H9 (cell line): ENCODE data around the gene CROT. TPM values are rescaled to one million over a fixed set of nuclear protein-coding genes. Genes with fewer than 3 reads are reported as not detected.

Experiments
- DNase-seq: peaks from one replicate; pipeline ENCODE4 v3.0.0-alpha.2; 2017
- H2AFZ ChIP-seq: one replicate; pipeline ENCODE4 v1.6.1; 2013; ENCODE audit warnings: mild to moderate bottlenecking, low read length, control low read depth, moderate library complexity
- H2AK5ac ChIP-seq: 2 replicates; pipeline ENCODE4 v1.6.1; 2013; ENCODE audit warnings: low read length, control low read depth, mixed read lengths; ENCODE audit not compliant: insufficient read length
- H2BK120ac ChIP-seq: one replicate; pipeline ENCODE4 v1.6.1; 2013; ENCODE audit warnings: low read depth, mild to moderate bottlenecking, low read length, control low read depth, inconsistent platforms; ENCODE audit not compliant: poor library complexity, severe bottlenecking
- H2BK12ac ChIP-seq: 2 replicates; pipeline ENCODE4 v1.6.1; 2013; ENCODE audit warnings: low read length, control low read depth, mixed read lengths, low read depth; ENCODE audit not compliant: insufficient read length
- H2BK15ac ChIP-seq: 2 replicates; pipeline ENCODE4 v1.6.1; 2013; ENCODE audit warnings: low read depth, low read length, control low read depth
- H2BK20ac ChIP-seq: one replicate; pipeline ENCODE4 v1.6.1; 2013; ENCODE audit warnings: low read depth, mild to moderate bottlenecking, low read length, control low read depth, inconsistent platforms; ENCODE audit not compliant: poor library complexity, severe bottlenecking
- H2BK5ac ChIP-seq: 2 replicates; pipeline ENCODE4 v1.6.1; 2013; ENCODE audit warnings: low read length, control low read depth, mixed read lengths; ENCODE audit not compliant: insufficient read length
- H3K14ac ChIP-seq: 2 replicates; pipeline ENCODE4 v1.6.1; 2013; ENCODE audit warnings: low read length, control low read depth; ENCODE audit not compliant: insufficient read depth
- H3K18ac ChIP-seq: 2 replicates; pipeline ENCODE4 v1.6.1; 2013; ENCODE audit warnings: low read depth, mild to moderate bottlenecking, mixed read lengths, low read length, control low read depth; ENCODE audit not compliant: insufficient read length
- H3K23ac ChIP-seq: 2 replicates; pipeline ENCODE4 v1.6.1; 2013; ENCODE audit warnings: low read length, control low read depth, mixed read lengths, low read depth; ENCODE audit not compliant: insufficient read length
- H3K23me2 ChIP-seq: 2 replicates; pipeline ENCODE4 v1.6.1; 2013; ENCODE audit warnings: low read depth, mild to moderate bottlenecking, mixed read lengths, low read length, control low read depth; ENCODE audit not compliant: insufficient read length, poor library complexity, severe bottlenecking
- H3K27ac ChIP-seq: 2 replicates; pipeline ENCODE4 v1.5.1; 2013; ENCODE audit warnings: low read length, control low read depth, mixed read lengths, low read depth; ENCODE audit not compliant: insufficient read length
- H3K27me3 ChIP-seq: 2 replicates; pipeline ENCODE4 v1.6.1; 2013; ENCODE audit warnings: low read length, control low read depth, inconsistent platforms; ENCODE audit not compliant: insufficient read depth
- H3K4ac ChIP-seq: 2 replicates; pipeline ENCODE4 v1.6.1; 2013; ENCODE audit warnings: low read depth, mild to moderate bottlenecking, control low read depth, inconsistent platforms, low read length, moderate library complexity
- H3K4me1 ChIP-seq: 2 replicates; pipeline ENCODE4 v1.6.1; 2013; ENCODE audit warnings: low read length, control low read depth, inconsistent platforms; ENCODE audit not compliant: insufficient read depth
- H3K4me2 ChIP-seq: 2 replicates; pipeline ENCODE4 v1.6.1; 2013; ENCODE audit warnings: low read length, control low read depth, mixed read lengths; ENCODE audit not compliant: insufficient read length, insufficient read depth
- H3K56ac ChIP-seq: 2 replicates; pipeline ENCODE4 v1.6.1; 2013; ENCODE audit warnings: low read depth, mild to moderate bottlenecking, mixed read lengths, low read length, control low read depth; ENCODE audit not compliant: insufficient read length
- H3K79me1 ChIP-seq: 2 replicates; pipeline ENCODE4 v1.6.1; 2013; ENCODE audit warnings: low read depth, mild to moderate bottlenecking, moderate library complexity, low read length, control low read depth, inconsistent platforms; ENCODE audit not compliant: insufficient read depth, poor library complexity, severe bottlenecking
- H3K79me2 ChIP-seq: 2 replicates; pipeline ENCODE4 v1.6.1; 2013; ENCODE audit warnings: low read length, control low read depth, inconsistent platforms; ENCODE audit not compliant: insufficient read depth
- H3K9ac ChIP-seq: 2 replicates; pipeline ENCODE4 v1.6.1; 2013; ENCODE audit warnings: low read length, control low read depth, mixed read lengths; ENCODE audit not compliant: insufficient read length; ENCODE audit errors: extremely low read depth
- H3K9me3 ChIP-seq: one replicate; pipeline ENCODE4 v1.6.1; 2013; ENCODE audit warnings: low read depth, low read length, inconsistent platforms; ENCODE audit not compliant: control insufficient read depth
- H3T11ph ChIP-seq: one replicate; pipeline ENCODE4 v1.6.1; 2013; ENCODE audit warnings: mild to moderate bottlenecking, low read length, control low read depth, inconsistent platforms
- H4K20me1 ChIP-seq: one replicate; pipeline ENCODE4 v1.6.1; 2013; ENCODE audit not compliant: control insufficient read depth, insufficient read length, insufficient read depth
- H4K5ac ChIP-seq: 2 replicates; pipeline ENCODE4 v1.6.1; 2013; ENCODE audit warnings: low read depth, mild to moderate bottlenecking, mixed read lengths, low read length, control low read depth; ENCODE audit not compliant: insufficient read length
- H4K8ac ChIP-seq: replicated peaks from 2 replicates; pipeline ENCODE4 v1.6.1; 2013; ENCODE audit warnings: low read length, control low read depth, mixed read lengths, low read depth; ENCODE audit not compliant: insufficient read length
- H4K91ac ChIP-seq: 2 replicates; pipeline ENCODE4 v1.6.1; 2013; ENCODE audit warnings: low read depth, mild to moderate bottlenecking, moderate library complexity, mixed read lengths, low read length, control low read depth; ENCODE audit not compliant: insufficient read length
- H3K27ac Mint-ChIP-seq, 3 experiments: 2 replicates in 2 of 3; 3 replicates in 1 of 3; pipeline ENCODE4 v1.8.0; 2020 to 2021; ENCODE audit warnings: mixed read lengths in 3 of 3, mild to moderate bottlenecking in 1 of 3, moderate library complexity in 1 of 3
- H3K27me3 Mint-ChIP-seq: 2 replicates; pipeline ENCODE4 v1.8.0; 2021; ENCODE audit warnings: low read depth, mild to moderate bottlenecking, moderate library complexity, mixed read lengths
- H3K36me3 Mint-ChIP-seq, 3 experiments: 2 replicates in 2 of 3; 3 replicates in 1 of 3; pipeline ENCODE4 v1.8.0; 2020 to 2021; ENCODE audit warnings: low read depth in 3 of 3, mixed read lengths in 3 of 3; ENCODE audit not compliant: insufficient read depth in 1 of 3
- H3K4me1 Mint-ChIP-seq, 2 experiments: 2 replicates each; pipeline ENCODE4 v1.8.0; 2020; ENCODE audit warnings: mixed read lengths in 2 of 2
- H3K4me3 Mint-ChIP-seq, 2 experiments: 2 replicates in 1 of 2; 3 replicates in 1 of 2; pipeline ENCODE4 v1.8.0; 2020 to 2021; ENCODE audit warnings: mild to moderate bottlenecking in 2 of 2, mixed read lengths in 2 of 2, moderate library complexity in 1 of 2
- H3K9me3 Mint-ChIP-seq, 2 experiments: 2 replicates in 1 of 2; 3 replicates in 1 of 2; pipeline ENCODE4 v1.8.0; 2020; ENCODE audit warnings: mild to moderate bottlenecking in 2 of 2, mixed read lengths in 2 of 2, moderate library complexity in 1 of 2
- WGBS: extraction: QIAGEN DNeasy Blood & Tissue Kit; methylation state at CpG from one replicate; pipeline ENCODE4 v1.1.7; 2013; ENCODE audit warnings: missing lambda C conversion rate, low lambda C conversion rate, mixed read lengths; ENCODE audit not compliant: insufficient read length; ENCODE audit errors: extremely low coverage; 5-methylcytosine and 5-hydroxymethylcytosine counted together
- total RNA-seq: library from RNA; stranded (reverse); gene quantifications from 2 replicates; pipeline ENCODE4 v1.2.1, GENCODE V29; 2021
- TF ChIP-seq, protein P1 (sequence below): fragments of 200-600 bp; sonication (generic); conservative IDR thresholded peaks from 3 replicates; pipeline ENCODE4 v1.8.0; 2021; ENCODE audit warnings: antibody characterized with exemption, mild to moderate bottlenecking

CROT gene
- total RNA-seq, 1 experiment from 2014 or later: 6.0 TPM

DNA sequence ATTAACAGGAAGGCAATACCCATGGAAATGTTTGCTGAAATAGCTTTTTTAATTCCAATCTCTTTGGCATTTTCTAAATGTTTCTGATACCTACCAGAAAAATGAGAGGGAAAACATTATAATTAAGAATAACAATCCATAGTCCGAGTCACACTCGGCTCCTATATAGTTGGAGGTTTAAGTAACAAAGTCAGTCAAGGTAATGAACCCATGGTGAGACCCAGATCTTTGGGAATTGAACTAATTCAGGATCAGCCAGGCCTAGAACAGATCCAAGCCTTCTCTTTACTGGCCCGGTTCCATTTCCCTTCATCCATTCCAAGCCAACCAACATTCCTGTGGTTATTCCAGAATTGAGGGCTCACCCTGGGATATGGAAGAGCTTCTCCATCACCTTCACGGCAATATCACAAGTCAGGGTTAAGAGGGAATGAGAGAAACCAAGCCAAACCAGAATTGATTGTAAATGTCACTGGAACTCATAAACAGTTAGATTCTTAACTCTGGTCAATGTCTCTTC lies 101.7 kb downstream of the CROT start:
- no peak overlapping the region for H3K18ac ChIP-seq
- no peak overlapping the region for H3K27ac Mint-ChIP-seq
- H3K4me1 Mint-ChIP-seq: peaks cover 8 to 10% of the 10 kb centered on the region in 2 experiments
- no peak overlapping the region for H2BK5ac ChIP-seq
- TF ChIP-seq, protein P1, sequence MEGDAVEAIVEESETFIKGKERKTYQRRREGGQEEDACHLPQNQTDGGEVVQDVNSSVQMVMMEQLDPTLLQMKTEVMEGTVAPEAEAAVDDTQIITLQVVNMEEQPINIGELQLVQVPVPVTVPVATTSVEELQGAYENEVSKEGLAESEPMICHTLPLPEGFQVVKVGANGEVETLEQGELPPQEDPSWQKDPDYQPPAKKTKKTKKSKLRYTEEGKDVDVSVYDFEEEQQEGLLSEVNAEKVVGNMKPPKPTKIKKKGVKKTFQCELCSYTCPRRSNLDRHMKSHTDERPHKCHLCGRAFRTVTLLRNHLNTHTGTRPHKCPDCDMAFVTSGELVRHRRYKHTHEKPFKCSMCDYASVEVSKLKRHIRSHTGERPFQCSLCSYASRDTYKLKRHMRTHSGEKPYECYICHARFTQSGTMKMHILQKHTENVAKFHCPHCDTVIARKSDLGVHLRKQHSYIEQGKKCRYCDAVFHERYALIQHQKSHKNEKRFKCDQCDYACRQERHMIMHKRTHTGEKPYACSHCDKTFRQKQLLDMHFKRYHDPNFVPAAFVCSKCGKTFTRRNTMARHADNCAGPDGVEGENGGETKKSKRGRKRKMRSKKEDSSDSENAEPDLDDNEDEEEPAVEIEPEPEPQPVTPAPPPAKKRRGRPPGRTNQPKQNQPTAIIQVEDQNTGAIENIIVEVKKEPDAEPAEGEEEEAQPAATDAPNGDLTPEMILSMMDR: no peak
- no peak overlapping the region for H3K23ac ChIP-seq
- H2BK15ac ChIP-seq: no peak overlapping the region
- no peak overlapping the region for H3K4me2 ChIP-seq
- H4K8ac ChIP-seq: no peak overlapping the region
- no peaks in the 10 kb centered on the region for H3K4me1 ChIP-seq
- H3K9me3 ChIP-seq: no peaks in the 10 kb centered on the region
- no peak overlapping the region for H2AK5ac ChIP-seq
- no peak overlapping the region for H3K4me3 Mint-ChIP-seq
- no peak overlapping the region for H3K9ac ChIP-seq
- no peaks in the 10 kb centered on the region for H3K23me2 ChIP-seq
- no peak overlapping the region for H3K14ac ChIP-seq
- no peak overlapping the region for H2AFZ ChIP-seq
- no peaks in the 10 kb centered on the region for H3K27me3 Mint-ChIP-seq
- no peak overlapping the region for H3T11ph ChIP-seq
- no peak overlapping the region for H4K5ac ChIP-seq
- no peak overlapping the region for H2BK20ac ChIP-seq
- H4K20me1 ChIP-seq: no peaks in the 10 kb centered on the region
- no CpG with 5 or more reads among the region's 4 CpGs for WGBS
- no peaks in the 10 kb centered on the region for H3K27me3 ChIP-seq
- no peaks in the 10 kb centered on the region for H3K79me2 ChIP-seq
- H3K56ac ChIP-seq: no peak overlapping the region
- no peaks in the 10 kb centered on the region for H3K36me3 Mint-ChIP-seq
- H3K4ac ChIP-seq: no peak overlapping the region
- H4K91ac ChIP-seq: no peak overlapping the region
- DNase-seq: no peak
- H2BK120ac ChIP-seq: no peak overlapping the region
- H2BK12ac ChIP-seq: no peak overlapping the region
- no peaks in the 10 kb centered on the region for H3K9me3 Mint-ChIP-seq
- no peaks in the 10 kb centered on the region for H3K79me1 ChIP-seq
- H3K27ac ChIP-seq: no peak overlapping the region
